Neuronal stem cell (in vitro differentiated cells): ENCODE results near the gene COL20A1.

ENCODE experiments used
- DNase-seq: peaks from one replicate; pipeline ENCODE4 v3.0.0-alpha.2; 2013; ENCODE audit warnings: low spot score
- H2AFZ ChIP-seq: one replicate; pipeline ENCODE4 v1.6.1; 2013; ENCODE audit warnings: mild to moderate bottlenecking, low read length, inconsistent platforms
- H2AK5ac ChIP-seq: 2 replicates; pipeline ENCODE4 v1.6.1; 2013; ENCODE audit warnings: low read depth, mild to moderate bottlenecking, inconsistent platforms, low read length, moderate library complexity, mixed read lengths
- H2BK120ac ChIP-seq: 2 replicates; pipeline ENCODE4 v1.6.1; 2013; ENCODE audit warnings: low read depth, mild to moderate bottlenecking, inconsistent platforms, low read length, moderate library complexity, mixed read lengths
- H2BK12ac ChIP-seq: one replicate; pipeline ENCODE4 v1.6.1; 2013; ENCODE audit warnings: low read length, inconsistent platforms
- H2BK15ac ChIP-seq: 2 replicates; pipeline ENCODE4 v1.6.1; 2013; ENCODE audit warnings: mild to moderate bottlenecking, low read length, inconsistent platforms, mixed read lengths
- H2BK5ac ChIP-seq: one replicate; pipeline ENCODE4 v1.6.1; 2013; ENCODE audit warnings: inconsistent platforms, mild to moderate bottlenecking, low read length, moderate library complexity
- H3K14ac ChIP-seq: one replicate; pipeline ENCODE4 v1.6.1; 2013; ENCODE audit warnings: low read length, inconsistent platforms
- H3K18ac ChIP-seq: 2 replicates; pipeline ENCODE4 v1.6.1; 2013; ENCODE audit warnings: low read length, inconsistent platforms
- H3K23ac ChIP-seq: 2 replicates; pipeline ENCODE4 v1.6.1; 2013; ENCODE audit warnings: low read depth, mild to moderate bottlenecking, mixed read lengths, low read length, inconsistent platforms; ENCODE audit not compliant: poor library complexity
- H3K27ac ChIP-seq: replicated peaks from 3 replicates; pipeline ENCODE4 v1.5.1; 2013; ENCODE audit warnings: low read length, inconsistent platforms
- H3K27me3 ChIP-seq, 3 experiments: 2 replicates each; pipeline ENCODE4 v1.6.1; 2013; ENCODE audit warnings: low read length in 3 of 3, mild to moderate bottlenecking in 2 of 3, inconsistent platforms in 1 of 3, low read depth in 1 of 3, mixed read lengths in 1 of 3, moderate library complexity in 1 of 3; ENCODE audit not compliant: control insufficient read depth in 3 of 3, insufficient read depth in 3 of 3
- H3K36me3 ChIP-seq, 2 donors: replicated peaks in 1 of 2; 2 replicates each; pipeline ENCODE4 v1.6.1; 2013; ENCODE audit warnings: low read length in 2 of 2; ENCODE audit not compliant: control insufficient read depth in 2 of 2, insufficient read depth in 2 of 2
- H3K4ac ChIP-seq: 2 replicates; pipeline ENCODE4 v1.6.1; 2013; ENCODE audit warnings: inconsistent platforms, mild to moderate bottlenecking, low read length, moderate library complexity
- H3K4me1 ChIP-seq, 2 donors: 1 replicate in 1 of 2; 2 replicates in 1 of 2; pipeline ENCODE4 v1.6.1; 2013; ENCODE audit warnings: low read length in 2 of 2, low read depth in 1 of 2; ENCODE audit not compliant: control insufficient read depth in 2 of 2, insufficient read depth in 1 of 2
- H3K4me2 ChIP-seq: one replicate; pipeline ENCODE4 v1.6.1; 2013; ENCODE audit warnings: mild to moderate bottlenecking, low read length, inconsistent platforms; ENCODE audit not compliant: insufficient read depth, poor library complexity, severe bottlenecking
- H3K4me3 ChIP-seq, 2 donors: 2 replicates each; pipeline ENCODE4 v1.5.1; 2013; ENCODE audit warnings: low read length in 2 of 2, mild to moderate bottlenecking in 2 of 2, inconsistent platforms in 1 of 2, moderate library complexity in 1 of 2
- H3K79me1 ChIP-seq: one replicate; pipeline ENCODE4 v1.6.1; 2013; ENCODE audit warnings: low read depth, mild to moderate bottlenecking, inconsistent platforms, low read length, moderate library complexity
- H3K9ac ChIP-seq: one replicate; pipeline ENCODE4 v1.6.1; 2013; ENCODE audit warnings: mild to moderate bottlenecking, low read depth, low read length, inconsistent platforms; ENCODE audit not compliant: poor library complexity
- H3K9me3 ChIP-seq, 2 donors: replicated peaks in 1 of 2; 2 replicates each; pipeline versions ENCODE3 to v1.6.1; 2013; ENCODE audit warnings: low read length in 2 of 2, mild to moderate bottlenecking in 2 of 2, inconsistent platforms in 1 of 2, low read depth in 1 of 2, mixed read lengths in 1 of 2, moderate library complexity in 1 of 2; ENCODE audit not compliant: control insufficient read depth in 2 of 2, insufficient read depth in 1 of 2
- H4K8ac ChIP-seq: one replicate; pipeline ENCODE4 v1.6.1; 2013; ENCODE audit warnings: low read depth, mild to moderate bottlenecking, inconsistent platforms, low read length, moderate library complexity
- H4K91ac ChIP-seq: one replicate; pipeline ENCODE4 v1.6.1; 2013; ENCODE audit warnings: low read length, low read depth, mild to moderate bottlenecking, inconsistent platforms; ENCODE audit not compliant: poor library complexity
- WGBS, 2 donors: extraction: QIAGEN DNeasy Blood & Tissue Kit; methylation state at CpG; one replicate each; pipeline ENCODE4 v1.1.7; 2013; ENCODE audit warnings: missing lambda C conversion rate in 2 of 2, mixed read lengths in 1 of 2; ENCODE audit not compliant: insufficient read length in 2 of 2, insufficient replicate concordance in 1 of 2; ENCODE audit errors: extremely low coverage in 2 of 2; 5-methylcytosine and 5-hydroxymethylcytosine counted together

Gene COL20A1

DNA sequence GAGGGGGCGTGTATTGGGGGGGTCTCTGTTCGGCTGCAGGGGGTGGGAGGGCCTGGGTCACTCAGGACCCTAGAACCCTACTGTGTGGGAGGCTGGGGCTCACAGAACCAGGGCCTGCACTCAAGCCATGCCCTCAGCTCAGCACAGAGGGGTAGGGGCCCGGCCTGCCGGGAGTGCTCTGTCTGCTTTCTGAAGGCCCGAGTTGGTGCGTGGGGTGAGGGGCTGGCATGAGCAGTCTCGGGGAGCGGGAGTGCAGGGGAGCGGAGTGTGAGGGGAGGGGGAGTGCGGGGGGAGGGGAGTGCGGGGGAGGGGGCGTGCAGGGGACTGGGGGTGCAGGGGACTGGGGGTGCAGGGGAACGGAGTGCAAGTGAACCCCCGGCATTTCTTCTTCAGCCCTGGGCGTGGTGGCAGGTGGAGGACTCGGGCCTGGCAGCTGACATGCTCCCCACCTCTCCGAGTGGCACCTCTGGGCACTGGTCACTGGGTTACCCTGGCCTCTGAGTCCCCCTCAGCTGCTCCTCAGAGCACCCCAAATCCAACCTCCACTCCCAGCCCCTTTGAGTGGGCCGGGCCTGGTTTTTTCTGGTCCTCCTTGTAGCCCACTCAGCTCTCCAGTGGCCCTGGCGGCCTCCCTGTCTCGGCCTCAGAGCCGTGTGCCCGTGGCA lies 1.0 kb downstream of the COL20A1 start:
- Histone ChIP-seq H2AK5ac (peak overlapping the region; percentile 97), H4K91ac (no peak overlapping the region), H3K18ac (peak overlapping the region; percentile 76), H2BK120ac (peak overlapping the region; percentile 47), H2BK12ac (peak overlapping the region; percentile 73), H2BK15ac (peak overlapping the region; percentile 97), H3K14ac (no peak overlapping the region), H3K4me3 (no peak overlapping the region), H3K9me3 (no peaks in the 10 kb centered on the region), H4K8ac (no peak overlapping the region), H3K27ac (no peak overlapping the region), H2BK5ac (no peak overlapping the region), H3K79me1 (peaks cover 8% of the 10 kb centered on the region), H3K23ac (peak overlapping the region; percentile 87), H2AFZ (no peak overlapping the region), H3K4ac (no peak overlapping the region), H3K4me2 (no peak overlapping the region), H3K36me3 (peaks cover 4 to 9% of the 10 kb centered on the region in 2 donors), H3K9ac (no peak overlapping the region), H3K27me3 (peaks cover 0 to 13% (median 0%) of the 10 kb centered on the region in 3 experiments), H3K4me1 (peaks cover 25 to 27% of the 10 kb centered on the region in 2 donors)
- WGBS, 2 donors: no CpG with 5 or more reads among the region's 22 CpGs
- no peak for DNase-seq

DNA sequence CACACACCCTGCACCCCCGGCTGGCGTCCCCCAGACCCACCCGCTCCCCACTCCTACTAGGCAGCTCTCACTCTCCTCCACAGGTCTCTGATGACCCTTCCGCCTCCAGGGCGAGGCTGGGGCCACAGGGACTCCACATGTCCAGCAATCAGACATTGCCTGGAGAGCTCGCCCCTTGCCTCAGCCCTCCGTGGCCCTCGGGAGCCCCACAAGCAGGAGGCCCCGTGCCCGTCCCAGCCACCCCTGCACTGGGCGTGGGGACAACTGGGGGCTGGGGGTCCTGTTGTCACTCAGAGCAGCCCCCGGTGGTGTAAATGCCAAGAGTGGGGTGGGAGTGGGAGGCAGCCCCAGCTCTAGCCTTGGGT lies 1.5 kb downstream of the COL20A1 start:
- Histone ChIP-seq H2AK5ac (peak overlapping the region; percentile 97), H2AFZ (no peak overlapping the region), H3K4ac (peak overlapping the region; percentile 84), H4K91ac (no peak overlapping the region), H3K4me3 (no peak overlapping the region), H2BK5ac (no peak overlapping the region), H3K27me3 (peaks cover 0 to 13% (median 0%) of the 10 kb centered on the region in 3 experiments), H3K27ac (no peak overlapping the region), H3K23ac (peak overlapping the region; percentile 87), H3K79me1 (peaks cover 8% of the 10 kb centered on the region), H3K36me3 (peaks cover 1 to 4% of the 10 kb centered on the region in 2 donors), H2BK15ac (peak overlapping the region; percentile 58), H3K18ac (peak overlapping the region; percentile 74), H4K8ac (no peak overlapping the region), H2BK120ac (peak overlapping the region; percentile 47), H3K4me1 (peaks cover 25 to 27% of the 10 kb centered on the region in 2 donors), H3K9ac (no peak overlapping the region), H3K9me3 (no peaks in the 10 kb centered on the region), H2BK12ac (peak overlapping the region; percentile 73), H3K14ac (no peak overlapping the region), H3K4me2 (no peak overlapping the region)
- DNase-seq: no peak
- no CpG with 5 or more reads among the region's 12 CpGs for WGBS, 2 donors

DNA sequence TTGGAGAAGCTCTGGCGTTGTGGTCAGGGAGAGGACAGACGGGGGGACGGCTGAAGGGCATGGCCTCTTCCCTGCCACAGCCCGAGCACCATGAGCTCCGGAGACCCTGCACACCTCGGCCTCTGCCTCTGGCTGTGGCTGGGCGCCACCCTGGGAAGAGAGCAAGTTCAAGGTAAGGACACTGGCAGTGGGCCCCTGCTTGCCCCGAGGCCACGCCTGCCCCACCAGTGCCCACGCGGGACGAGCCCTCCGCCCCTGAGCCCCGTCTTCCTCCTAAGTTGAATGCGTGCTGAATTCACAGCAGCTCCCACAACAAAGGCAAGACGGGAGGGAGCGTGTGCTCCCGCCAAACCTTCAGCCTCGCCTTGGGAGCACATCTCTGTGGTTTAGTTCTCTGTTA lies 2.0 kb downstream of the COL20A1 start:
- Histone ChIP-seq H3K27ac (no peak overlapping the region), H2BK5ac (peak overlapping the region; percentile 62), H2AFZ (peak overlapping the region; percentile 74), H3K27me3 (peaks cover 0 to 13% (median 0%) of the 10 kb centered on the region in 3 experiments), H2BK12ac (peak overlapping the region; percentile 73), H3K9me3 (no peaks in the 10 kb centered on the region), H3K79me1 (peaks cover 8% of the 10 kb centered on the region), H3K4me2 (no peak overlapping the region), H4K8ac (no peak overlapping the region), H3K4me1 (peaks cover 25 to 27% of the 10 kb centered on the region in 2 donors), H3K14ac (no peak overlapping the region), H3K18ac (peak overlapping the region; percentile 74), H3K4ac (peak overlapping the region; percentile 70), H4K91ac (peak overlapping the region; percentile 20), H3K9ac (peak overlapping the region; percentile 27), H3K4me3 (no peak overlapping the region), H2BK120ac (no peak overlapping the region), H2BK15ac (peak overlapping the region; percentile 58), H3K23ac (peak overlapping the region; percentile 87), H3K36me3 (no peaks in the 10 kb centered on the region), H2AK5ac (no peak overlapping the region)
- no peak for DNase-seq
- WGBS, 2 donors: no CpG with 5 or more reads among the region's 19 CpGs

DNA sequence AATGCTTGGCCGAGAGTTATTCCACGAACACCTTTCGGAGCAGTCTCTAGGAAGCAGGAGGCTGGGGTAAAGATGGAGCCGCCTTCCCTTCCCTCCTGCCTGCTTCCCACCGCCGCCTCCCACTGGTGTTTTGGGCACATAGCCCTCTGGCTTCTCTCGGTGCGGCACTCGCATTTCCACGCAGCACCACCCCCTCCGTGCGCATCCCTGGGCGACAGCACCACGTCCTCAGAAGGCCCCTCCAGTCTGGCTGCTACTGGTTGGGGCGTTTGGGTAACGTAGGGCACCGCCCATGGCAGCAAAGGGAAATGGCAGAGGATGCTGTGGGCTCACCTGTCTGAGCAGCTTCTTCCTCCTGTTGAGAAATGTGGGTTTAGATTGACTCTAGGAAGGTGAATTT lies 2.4 kb downstream of the COL20A1 start:
- H3K9me3 ChIP-seq: no peaks in the 10 kb centered on the region
- H4K91ac ChIP-seq: no peak overlapping the region
- H2BK15ac ChIP-seq: no peak overlapping the region
- no peak overlapping the region for H3K27ac ChIP-seq
- H3K4me3 ChIP-seq: no peak overlapping the region
- no peaks in the 10 kb centered on the region for H3K36me3 ChIP-seq
- H3K79me1 ChIP-seq: peaks cover 7% of the 10 kb centered on the region
- DNase-seq: no peak
- H3K9ac ChIP-seq: no peak overlapping the region
- H3K14ac ChIP-seq: peak overlapping the region; percentile 77
- H2AFZ ChIP-seq: peak overlapping the region; percentile 74
- H2BK5ac ChIP-seq: peak overlapping the region; percentile 62
- no CpG with 5 or more reads among the region's 17 CpGs for WGBS, 2 donors
- no peak overlapping the region for H3K4ac ChIP-seq
- H2BK120ac ChIP-seq: peak overlapping the region; percentile 10
- H2BK12ac ChIP-seq: no peak overlapping the region
- H3K23ac ChIP-seq: no peak overlapping the region
- H3K27me3 ChIP-seq: peaks cover 0 to 13% (median 0%) of the 10 kb centered on the region in 3 experiments
- H3K4me2 ChIP-seq: no peak overlapping the region
- no peak overlapping the region for H2AK5ac ChIP-seq
- H3K18ac ChIP-seq: peak overlapping the region; percentile 92
- H4K8ac ChIP-seq: no peak overlapping the region
- peaks cover 25 to 27% of the 10 kb centered on the region in 2 donors for H3K4me1 ChIP-seq
